ENCODE data around the gene VSIR.

DNA sequence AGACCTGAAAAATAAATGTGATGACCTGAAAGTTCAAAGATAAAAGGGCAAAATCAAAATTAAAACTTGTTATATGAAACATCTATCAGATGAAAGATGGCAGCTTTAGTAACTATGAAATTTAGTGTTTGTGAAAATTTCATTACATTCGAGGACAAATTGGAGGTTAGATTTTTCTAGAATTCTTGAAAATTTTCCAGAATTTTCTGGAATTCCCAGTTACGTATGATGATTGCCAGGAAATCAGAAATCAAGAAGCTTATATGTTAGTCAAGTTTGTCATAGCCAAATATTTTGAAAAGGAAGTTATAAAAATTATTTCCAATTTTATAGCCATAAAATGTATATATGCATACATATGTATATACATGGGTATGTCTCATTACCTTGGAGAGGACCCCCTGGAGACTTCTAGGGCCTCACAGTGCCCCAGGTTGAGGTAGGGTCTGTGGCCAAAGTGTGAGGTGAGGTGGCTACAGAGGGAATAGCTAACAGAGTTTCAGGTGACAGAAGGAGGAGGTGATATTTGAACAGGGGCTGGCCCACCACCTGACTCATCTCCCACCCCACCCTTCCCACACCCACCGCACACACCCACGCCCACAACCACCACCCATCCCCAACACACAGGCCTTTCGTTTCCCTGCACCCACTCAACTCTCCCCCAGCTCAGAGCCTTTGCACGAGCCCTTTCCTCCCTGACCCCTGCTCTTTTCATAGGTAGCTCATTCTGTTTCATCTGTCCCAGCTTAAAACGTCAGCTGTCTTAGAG lies 75.2 kb downstream of the VSIR start:
- no peak for TF ChIP-seq POLR2A (IDR thresholded peaks at IDR 0.05)
- TF ChIP-seq, protein P1, sequence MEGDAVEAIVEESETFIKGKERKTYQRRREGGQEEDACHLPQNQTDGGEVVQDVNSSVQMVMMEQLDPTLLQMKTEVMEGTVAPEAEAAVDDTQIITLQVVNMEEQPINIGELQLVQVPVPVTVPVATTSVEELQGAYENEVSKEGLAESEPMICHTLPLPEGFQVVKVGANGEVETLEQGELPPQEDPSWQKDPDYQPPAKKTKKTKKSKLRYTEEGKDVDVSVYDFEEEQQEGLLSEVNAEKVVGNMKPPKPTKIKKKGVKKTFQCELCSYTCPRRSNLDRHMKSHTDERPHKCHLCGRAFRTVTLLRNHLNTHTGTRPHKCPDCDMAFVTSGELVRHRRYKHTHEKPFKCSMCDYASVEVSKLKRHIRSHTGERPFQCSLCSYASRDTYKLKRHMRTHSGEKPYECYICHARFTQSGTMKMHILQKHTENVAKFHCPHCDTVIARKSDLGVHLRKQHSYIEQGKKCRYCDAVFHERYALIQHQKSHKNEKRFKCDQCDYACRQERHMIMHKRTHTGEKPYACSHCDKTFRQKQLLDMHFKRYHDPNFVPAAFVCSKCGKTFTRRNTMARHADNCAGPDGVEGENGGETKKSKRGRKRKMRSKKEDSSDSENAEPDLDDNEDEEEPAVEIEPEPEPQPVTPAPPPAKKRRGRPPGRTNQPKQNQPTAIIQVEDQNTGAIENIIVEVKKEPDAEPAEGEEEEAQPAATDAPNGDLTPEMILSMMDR (IDR thresholded peaks at IDR 0.05): no peak

Data from right lobe of liver (tissue), 4 donors.